ENCODE data around the gene RPL39L.
"Not testable (repeated sequence)": the region's sequence is repeated elsewhere in the genome, so short reads cannot be mapped to it uniquely, and the experiment has no call there.

RPL39L gene

GRCh38 chr3:187139895-187140253 is 578 bp upstream of the RPL39L start:
- no peak for DNase-seq (ENCODE audit: low spot score)

GRCh38 chr3:187136936-187137335 is 2.4 kb downstream of the RPL39L start:
- peak; percentile 12 for DNase-seq (ENCODE audit: low spot score)

- DNase-seq (ENCODE audit: low spot score), result no peak
These were observed 3.0 kb downstream of the RPL39L start for GRCh38 chr3:187136337-187136736.

GRCh38 chr3:187135172-187135690 is 4.1 kb downstream of the RPL39L start:
- DNase-seq (ENCODE audit: low spot score), result not testable (repeated sequence)

- not testable (repeated sequence) for DNase-seq (ENCODE audit: low spot score)
These were observed 6.1 kb downstream of the RPL39L start for GRCh38 chr3:187133181-187133580.

- no peak for DNase-seq (ENCODE audit: low spot score)
These were observed 6.6 kb downstream of the RPL39L start for GRCh38 chr3:187132666-187133065.

GRCh38 chr3:187131981-187132380 is 7.3 kb downstream of the RPL39L start:
- no peak for DNase-seq (ENCODE audit: low spot score)

GRCh38 chr3:187130346-187131066 is 8.8 kb downstream of the RPL39L start:
- DNase-seq (ENCODE audit: low spot score), result peak; percentile 87

- no peak for DNase-seq (ENCODE audit: low spot score)
These were observed 13.8 kb downstream of the RPL39L start for GRCh38 chr3:187125319-187126031.

- no peak for DNase-seq (ENCODE audit: low spot score)
These were observed 17.0 kb downstream of the RPL39L start for GRCh38 chr3:187122261-187122660.

GRCh38 chr3:187120326-187120725 is 19.0 kb downstream of the RPL39L start:
- DNase-seq (ENCODE audit: low spot score), result no peak

GRCh38 chr3:187114511-187114910 is 24.8 kb downstream of the RPL39L start:
- DNase-seq (ENCODE audit: low spot score), result no peak

- peak; percentile 64 for DNase-seq (ENCODE audit: low spot score)
These were observed 26.1 kb downstream of the RPL39L start for GRCh38 chr3:187112934-187113793.

GRCh38 chr3:187110156-187110555 is 29.1 kb downstream of the RPL39L start:
- no peak for DNase-seq (ENCODE audit: low spot score)

- DNase-seq (ENCODE audit: low spot score), result no peak
These were observed 31.3 kb downstream of the RPL39L start for GRCh38 chr3:187107989-187108388.

GRCh38 chr3:187105700-187106099 is 33.6 kb downstream of the RPL39L start:
- DNase-seq (ENCODE audit: low spot score), result no peak

GRCh38 chr3:187104933-187105332 is 34.4 kb downstream of the RPL39L start:
- DNase-seq (ENCODE audit: low spot score), result no peak

- no peak for DNase-seq (ENCODE audit: low spot score)
These were observed 35.0 kb downstream of the RPL39L start for GRCh38 chr3:187104342-187104741.

- DNase-seq (ENCODE audit: low spot score), result no peak
These were observed 36.0 kb downstream of the RPL39L start for GRCh38 chr3:187103251-187103650.

- no peak for DNase-seq (ENCODE audit: low spot score)
These were observed 37.1 kb downstream of the RPL39L start for GRCh38 chr3:187102073-187102634.

GRCh38 chr3:187101184-187102072 is 37.9 kb downstream of the RPL39L start:
- peak; percentile 65 for DNase-seq (ENCODE audit: low spot score)
